ENCODE data around the gene TTLL11.

- TF ChIP-seq EP300 (IDR thresholded peaks at IDR 0.05) (no peak), CTCF (IDR thresholded peaks at IDR 0.05) (no peak), POLR2A (IDR thresholded peaks at IDR 0.05; ENCODE audit: low read depth) (no peak), POLR2AphosphoS5 (IDR thresholded peaks at IDR 0.05) (no peak)
Measured at GRCh38 chr9:121776739-121777637, 316.1 kb downstream of the TTLL11 start.

Measured in esophagus muscularis mucosa (tissue), 4 donors.